ENCODE measurements around the gene NUDT22.
A peak's percentile ranks its signal among the peaks of the same experiment; 100 is the strongest.

Gene NUDT22

GRCh38 chr11:64233913-64234586 is 8.0 kb downstream of the NUDT22 start, which contains the start of gene VEGFB:
VEGFB (plus strand) TSS chr11:64234584; CDS start chr11:64234834, 250 bp downstream.
- H3K27ac ChIP-seq: peak within 1 kb of the TSS; percentile 40 to 70 (median 65); a peak in 21 of 22 replicates
- H3K27me3 ChIP-seq: no peaks in the 10 kb centered on the region
- H3K4me3 ChIP-seq: peak within 1 kb of the TSS; percentile 67 to 84 (median 72)
- no peak for TF ChIP-seq Cebpa-rat (IDR thresholded peaks at IDR 0.05)
- H3K36me3 ChIP-seq: peaks cover 13 to 37% (median 23%) of the 10 kb centered on the region in 11 experiments; a peak in 21 of 22 replicates
- H3K4me2 ChIP-seq: peak within 1 kb of the TSS; percentile 98 to 100 (median 99)
- H4K20me1 ChIP-seq: peaks cover 0 to 38% (median 11%) of the 10 kb centered on the region in 11 experiments; a peak in 10 of 22 replicates
- H3K9ac ChIP-seq: peak within 1 kb of the TSS; percentile 66 to 83 (median 77)
- no peaks in the 10 kb centered on the region for H3K9me3 ChIP-seq (replicated peaks in 1 of 11)
- peaks cover 78 to 88% (median 83%) of the 10 kb centered on the region in 10 experiments for H3K4me1 ChIP-seq

- Histone ChIP-seq H3K4me2 (peak overlapping the region; percentile 93 to 99 (median 97)), H3K4me3 (peak overlapping the region; percentile 67 to 84 (median 72)), H3K9me3 (replicated peaks in 1 of 11) (no peaks in the 10 kb centered on the region), H3K27ac (peak overlapping the region; percentile 40 to 70 (median 63); a peak in 20 of 22 replicates), H4K20me1 (peaks cover 0 to 30% (median 11%) of the 10 kb centered on the region in 11 experiments; a peak in 10 of 22 replicates), H3K36me3 (peaks cover 13 to 38% (median 23%) of the 10 kb centered on the region in 11 experiments; a peak in 21 of 22 replicates), H3K27me3 (no peaks in the 10 kb centered on the region), H3K9ac (peak overlapping the region; percentile 66 to 83 (median 77)), H3K4me1 (peaks cover 78 to 87% (median 83%) of the 10 kb centered on the region in 10 experiments)
- TF ChIP-seq Cebpa-rat (IDR thresholded peaks at IDR 0.05): no peak
These were observed 8.7 kb downstream of the NUDT22 start for GRCh38 chr11:64234647-64235379.

- Histone ChIP-seq H4K20me1 (peaks cover 0 to 28% (median 11%) of the 10 kb centered on the region in 11 experiments; a peak in 10 of 22 replicates), H3K4me1 (peaks cover 83 to 90% (median 88%) of the 10 kb centered on the region in 10 experiments), H3K27ac (peak overlapping the region in 6 of 11 experiments; percentile 40 to 70 (median 66); a peak in 7 of 22 replicates), H3K9ac (peak overlapping the region; percentile 66 to 83 (median 77); a peak in 21 of 22 replicates), H3K9me3 (replicated peaks in 1 of 11) (no peaks in the 10 kb centered on the region), H3K4me2 (peak overlapping the region; percentile 93 to 99 (median 97)), H3K27me3 (no peaks in the 10 kb centered on the region), H3K4me3 (peak overlapping the region; percentile 67 to 84 (median 72)), H3K36me3 (peaks cover 13 to 38% (median 23%) of the 10 kb centered on the region in 11 experiments; a peak in 21 of 22 replicates)
- TF ChIP-seq Cebpa-rat (IDR thresholded peaks at IDR 0.05): no peak
These were observed 9.5 kb downstream of the NUDT22 start for GRCh38 chr11:64235437-64236161.

- Histone ChIP-seq H3K4me2 (peak overlapping the region; percentile 2 to 99 (median 50); a peak in 20 of 22 replicates), H3K27ac (peak overlapping the region in 7 of 11 experiments; percentile 30 to 94 (median 46); a peak in 9 of 22 replicates), H3K4me3 (no peak overlapping the region)
These were observed 11.4 kb downstream of the NUDT22 start for GRCh38 chr11:64237484-64237951.

GRCh38 chr11:64238076-64238475 is 12.0 kb downstream of the NUDT22 start:
- Histone ChIP-seq H3K4me2 (peak overlapping the region; percentile 2 to 99 (median 50); a peak in 20 of 22 replicates), H3K36me3 (peaks cover 14 to 44% (median 27%) of the 10 kb centered on the region in 11 experiments), H3K9ac (peak overlapping the region in 10 of 11 experiments; percentile 26 to 95 (median 50); a peak in 17 of 22 replicates), H3K27ac (peak overlapping the region in 8 of 11 experiments; percentile 42 to 96 (median 54); a peak in 14 of 22 replicates), H3K4me3 (no peak overlapping the region), H3K27me3 (no peaks in the 10 kb centered on the region), H3K4me1 (peaks cover 71 to 78% (median 77%) of the 10 kb centered on the region in 10 experiments), H4K20me1 (peaks cover 5 to 35% (median 19%) of the 10 kb centered on the region in 11 experiments; a peak in 20 of 22 replicates), H3K9me3 (replicated peaks in 1 of 11) (no peaks in the 10 kb centered on the region)
- no peak for TF ChIP-seq Cebpa-rat (IDR thresholded peaks at IDR 0.05)

More at GRCh38 chr11:64237484-64237951, 11.4 kb downstream of the NUDT22 start:
- TF ChIP-seq Cebpa-rat (IDR thresholded peaks at IDR 0.05): no peak
- Histone ChIP-seq H3K27me3 (no peaks in the 10 kb centered on the region), H3K9me3 (replicated peaks in 1 of 11) (no peaks in the 10 kb centered on the region), H3K36me3 (peaks cover 13 to 39% (median 24%) of the 10 kb centered on the region in 11 experiments; a peak in 21 of 22 replicates), H4K20me1 (peaks cover 0 to 30% (median 14%) of the 10 kb centered on the region in 11 experiments; a peak in 14 of 22 replicates), H3K9ac (peak overlapping the region in 9 of 11 experiments; percentile 26 to 95 (median 53); a peak in 12 of 22 replicates), H3K4me1 (peaks cover 71 to 78% (median 77%) of the 10 kb centered on the region in 10 experiments)

GRCh38 chr11:64238999-64239398 is 12.9 kb downstream of the NUDT22 start:
- no peak for TF ChIP-seq Cebpa-rat (IDR thresholded peaks at IDR 0.05)
- Histone ChIP-seq H3K27ac (peak overlapping the region in 9 of 11 experiments; percentile 8 to 96 (median 52); a peak in 14 of 22 replicates), H3K36me3 (peaks cover 23 to 53% (median 36%) of the 10 kb centered on the region in 11 experiments), H3K9me3 (replicated peaks in 1 of 11) (no peaks in the 10 kb centered on the region), H3K4me1 (peaks cover 71 to 78% (median 77%) of the 10 kb centered on the region in 10 experiments), H3K27me3 (no peaks in the 10 kb centered on the region), H3K9ac (peak overlapping the region in 9 of 11 experiments; percentile 26 to 95 (median 55); a peak in 13 of 22 replicates), H4K20me1 (peaks cover 14 to 38% (median 28%) of the 10 kb centered on the region in 11 experiments; a peak in 21 of 22 replicates), H3K4me2 (peak overlapping the region in 9 of 11 experiments; percentile 36 to 99 (median 97); a peak in 13 of 22 replicates), H3K4me3 (no peak overlapping the region)

GRCh38 chr11:64239662-64240434 is 13.8 kb downstream of the NUDT22 start:
- peak overlapping the region; percentile 81 to 99 (median 96) for H3K4me2 ChIP-seq
- TF ChIP-seq Cebpa-rat (IDR thresholded peaks at IDR 0.05): no peak
- H3K4me1 ChIP-seq: peaks cover 78 to 85% (median 84%) of the 10 kb centered on the region in 10 experiments
- no peaks in the 10 kb centered on the region for H3K9me3 ChIP-seq (replicated peaks in 1 of 11)
- H3K9ac ChIP-seq: peak overlapping the region; percentile 85 to 97 (median 88)
- peaks cover 18 to 45% (median 37%) of the 10 kb centered on the region in 11 experiments; a peak in 21 of 22 replicates for H4K20me1 ChIP-seq
- H3K36me3 ChIP-seq: peaks cover 28 to 62% (median 42%) of the 10 kb centered on the region in 11 experiments
- peak overlapping the region; percentile 85 to 96 (median 93) for H3K27ac ChIP-seq
- no peaks in the 10 kb centered on the region for H3K27me3 ChIP-seq
- H3K4me3 ChIP-seq: peak overlapping the region; percentile 81 to 99 (median 97)
